K562 (cell line): ENCODE data around the gene FAM20C. TPM values are rescaled to one million over a fixed set of nuclear protein-coding genes. Genes with fewer than 3 reads are reported as not detected.

Experiments used
- CLOCK ChIP-seq: fragments of 250-450 bp; sonication (Bioruptor Pico); IDR thresholded peaks from 2 replicates; pipeline ENCODE4 v1.4.0; 2020; ENCODE audit warnings: mild to moderate bottlenecking, moderate library complexity, borderline replicate concordance
- E2F5 ChIP-seq: sonication (generic); formaldehyde crosslinking; IDR thresholded peaks from 2 replicates; pipeline ENCODE4 v1.8.0; 2022; ENCODE audit warnings: mild to moderate bottlenecking, missing genetic modification reagents
- ETS1 ChIP-seq: conservative IDR thresholded peaks from 2 replicates; pipeline ENCODE4 v1.6.1; 2011; ENCODE audit warnings: low read depth, mild to moderate bottlenecking, low read length; ENCODE audit not compliant: control insufficient read depth
- EZH2 ChIP-seq: IDR thresholded peaks from 2 replicates; pipeline ENCODE4 v1.6.1; 2012; ENCODE audit warnings: low read depth, mild to moderate bottlenecking, inconsistent platforms, low read length, borderline replicate concordance
- MTA3 ChIP-seq: fragments of 450-650 bp; formaldehyde crosslinking; IDR thresholded peaks from 2 replicates; pipeline ENCODE4 v1.6.1; 2017; ENCODE audit warnings: mild to moderate bottlenecking, borderline replicate concordance
- SIRT6 ChIP-seq: IDR thresholded peaks from one replicate; pipeline ENCODE4 v1.6.1; 2012; ENCODE audit warnings: low read depth, mild to moderate bottlenecking, control low read depth, inconsistent platforms, low read length, moderate library complexity
- THAP7 ChIP-seq: fragments of 250-450 bp; sonication (Bioruptor Pico); IDR thresholded peaks from 2 replicates; pipeline ENCODE4 v1.5.0; 2021
- XRCC3 ChIP-seq: fragments of 450-650 bp; IDR thresholded peaks from 2 replicates; pipeline ENCODE4 v1.6.1; 2017; ENCODE audit warnings: mild to moderate bottlenecking, moderate library complexity
- ZNF436 ChIP-seq: fragments of 250-450, 450-650 bp; sonication (Bioruptor Pico); formaldehyde crosslinking; IDR thresholded peaks from 2 replicates; pipeline ENCODE4 v1.7.0; 2020; ENCODE audit warnings: mild to moderate bottlenecking
- ZNF655 ChIP-seq: fragments of 250-450 bp; sonication (Bioruptor Pico); IDR thresholded peaks from 2 replicates; pipeline ENCODE4 v1.5.0; 2021
- polyA plus RNA-seq, 8 experiments: library from polyadenylated mRNA; depleted of rRNA in 4 of 8; stranded (reverse) in 5 of 8; unstranded in 3 of 8; fragments of >200 nt; fragmentation: Nextera tagmentation in 2 of 8; fragmentation: Illumina TruSeq in 1 of 8; extraction: Ambion mirVana in 2 of 8; extraction: Trizol in 1 of 8; gene quantifications; 2 replicates each; pipeline versions ENCODE4 v1.2.1 to v1.2.3, GENCODE V29; 2011 to 2014; ENCODE audit warnings: inconsistent platforms in 1 of 8, missing spikeins in 1 of 8
- total RNA-seq, 7 experiments: library from RNA; depleted of rRNA in 6 of 7; stranded (reverse); fragments of >200 nt in 6 of 7; fragmentation: Illumina TruSeq in 2 of 7; extraction: Trizol in 2 of 7; gene quantifications; 2 replicates each; pipeline versions ENCODE4 v1.2.1 to v1.2.3, GENCODE V29; 2011 to 2021; ENCODE audit warnings: low replicate concordance in 1 of 7

Gene FAM20C
- total and polyA plus RNA-seq, 9 of the 15 experiments (the other 6 are each of a cell fraction or from before 2014, with no cell fraction given) = 0.09 TPM; not detected in 8

GRCh38 chr7:227926-228325 is 35.6 kb downstream of the FAM20C start (continued):
- no peak for TF ChIP-seq CLOCK (CRISPR knock-in tag)
- TF ChIP-seq EZH2 = no peak
- no peak for TF ChIP-seq THAP7 (CRISPR knock-in tag)
- no peak for TF ChIP-seq ETS1
- no peak for TF ChIP-seq SIRT6
- no peak for TF ChIP-seq XRCC3
- TF ChIP-seq ZNF436 (CRISPR knock-in tag) = no peak
- no peak for TF ChIP-seq MTA3
- no peak for TF ChIP-seq E2F5 (CRISPR knock-in tag)
- TF ChIP-seq ZNF655 (CRISPR knock-in tag) = no peak
